Amniotic epithelial cell (primary cell): ENCODE measurements around the gene EHF.

ENCODE experiments used
- DNase-seq: peaks from one replicate; pipeline ENCODE4 v3.0.0-alpha.2; 2010; ENCODE audit warnings: low read depth

Gene EHF

DNA sequence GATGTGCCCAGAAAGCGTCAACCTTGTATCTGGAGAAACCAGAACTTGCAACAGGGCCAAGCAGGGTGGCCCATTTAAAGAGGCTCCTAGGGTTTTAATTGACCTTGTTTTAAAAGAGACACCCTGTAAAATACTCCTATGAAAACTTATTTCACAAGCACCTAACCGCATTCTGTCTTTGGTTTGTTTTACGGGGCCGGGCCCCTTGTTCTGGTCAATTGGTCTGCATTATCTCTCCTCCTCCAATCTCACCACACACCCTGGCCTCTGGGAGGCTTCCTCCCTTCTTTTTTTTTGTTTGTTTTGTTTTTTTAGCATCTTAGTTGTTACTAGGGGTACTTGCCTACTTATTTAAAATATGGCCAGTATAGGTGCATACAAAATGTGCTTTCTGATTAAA lies 4.7 kb downstream of the EHF start:
- peak; percentile 52 for DNase-seq

DNA sequence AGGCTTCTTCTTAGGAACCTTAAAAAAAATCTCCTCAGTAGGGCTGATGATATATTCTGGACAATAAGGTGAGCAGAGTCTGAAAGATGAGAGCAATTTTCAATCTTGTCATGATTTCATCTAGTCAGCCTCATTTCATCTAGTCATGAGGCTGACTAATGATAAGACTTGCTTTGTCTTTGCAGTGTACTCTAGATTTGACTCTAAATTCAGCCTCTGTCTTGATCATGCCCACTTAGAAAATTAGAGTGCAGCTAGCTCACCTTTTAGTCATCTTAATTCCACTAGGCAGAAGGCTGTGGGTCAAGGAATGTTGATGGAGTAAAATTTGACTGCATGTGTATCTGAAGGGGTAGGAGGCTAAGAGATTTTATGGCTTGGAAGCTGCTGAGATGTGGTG lies 5.5 kb downstream of the EHF start:
- no peak for DNase-seq

- DNase-seq = no peak
Measured at GRCh38 chr11:34627197-34627596, 6.3 kb downstream of the EHF start.

DNA sequence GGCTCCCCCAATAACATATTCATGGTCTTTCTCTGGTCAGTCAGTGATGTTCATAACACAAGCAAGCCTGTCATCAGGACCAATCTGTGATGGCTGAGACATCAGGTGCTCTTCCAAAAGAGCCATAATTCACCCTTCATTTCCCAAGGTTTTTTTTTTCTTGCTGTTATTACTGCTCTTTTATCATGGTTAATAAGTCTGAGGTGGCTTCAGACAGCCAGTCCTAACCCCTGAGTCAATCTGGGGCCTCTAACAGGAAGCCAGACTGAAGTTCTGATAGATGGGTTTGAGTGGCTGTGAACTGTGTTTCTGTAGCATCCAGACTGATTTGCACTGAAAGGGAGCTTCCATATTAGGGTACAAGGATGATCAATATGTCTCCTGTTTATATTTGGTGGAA lies 8.8 kb downstream of the EHF start:
- DNase-seq = peak; percentile 67

DNA sequence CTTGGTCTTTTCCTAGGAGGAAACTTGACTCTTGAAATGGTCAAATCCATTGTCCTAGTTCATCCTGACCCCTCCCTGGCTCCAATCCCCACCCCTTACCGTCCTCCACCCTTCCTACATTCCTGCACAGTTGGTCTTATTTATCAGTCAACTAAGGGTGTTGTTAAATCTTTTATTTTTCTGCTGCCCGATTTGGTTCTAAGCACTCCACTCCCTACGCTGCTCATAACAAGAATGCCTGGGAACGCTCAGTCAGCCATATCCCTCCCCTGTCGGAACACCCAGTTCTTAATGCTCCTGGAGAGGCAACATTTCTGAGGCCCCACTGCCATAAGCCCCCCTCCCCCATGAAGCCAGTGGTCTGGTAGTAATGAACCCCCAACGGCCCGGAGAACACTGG lies 9.7 kb downstream of the EHF start:
- no peak for DNase-seq

GRCh38 chr11:34631297-34631696 lies 10.4 kb downstream of the EHF start:
- no peak for DNase-seq

- no peak for DNase-seq
Measured at GRCh38 chr11:34631737-34632104, 10.8 kb downstream of the EHF start.

- DNase-seq = peak; percentile 21
Measured at GRCh38 chr11:34632105-34632791, 11.4 kb downstream of the EHF start.

DNA sequence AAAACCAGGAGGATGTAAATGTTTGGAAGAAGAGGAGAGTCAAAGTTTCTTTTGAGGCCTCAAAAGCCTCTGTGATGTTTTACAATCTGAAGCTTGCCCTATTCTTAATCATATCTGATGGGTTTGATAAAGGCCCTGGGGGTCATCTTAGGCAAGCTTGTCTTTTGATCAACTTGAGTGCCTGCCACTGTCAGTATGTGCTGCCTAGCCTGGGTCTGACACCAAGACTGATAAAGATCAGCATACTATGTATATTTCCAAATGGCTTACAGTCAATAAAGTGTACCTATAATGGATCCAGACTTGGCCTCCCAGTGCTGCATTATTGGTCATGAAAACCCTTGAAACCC lies 12.7 kb downstream of the EHF start:
- DNase-seq = no peak

DNA sequence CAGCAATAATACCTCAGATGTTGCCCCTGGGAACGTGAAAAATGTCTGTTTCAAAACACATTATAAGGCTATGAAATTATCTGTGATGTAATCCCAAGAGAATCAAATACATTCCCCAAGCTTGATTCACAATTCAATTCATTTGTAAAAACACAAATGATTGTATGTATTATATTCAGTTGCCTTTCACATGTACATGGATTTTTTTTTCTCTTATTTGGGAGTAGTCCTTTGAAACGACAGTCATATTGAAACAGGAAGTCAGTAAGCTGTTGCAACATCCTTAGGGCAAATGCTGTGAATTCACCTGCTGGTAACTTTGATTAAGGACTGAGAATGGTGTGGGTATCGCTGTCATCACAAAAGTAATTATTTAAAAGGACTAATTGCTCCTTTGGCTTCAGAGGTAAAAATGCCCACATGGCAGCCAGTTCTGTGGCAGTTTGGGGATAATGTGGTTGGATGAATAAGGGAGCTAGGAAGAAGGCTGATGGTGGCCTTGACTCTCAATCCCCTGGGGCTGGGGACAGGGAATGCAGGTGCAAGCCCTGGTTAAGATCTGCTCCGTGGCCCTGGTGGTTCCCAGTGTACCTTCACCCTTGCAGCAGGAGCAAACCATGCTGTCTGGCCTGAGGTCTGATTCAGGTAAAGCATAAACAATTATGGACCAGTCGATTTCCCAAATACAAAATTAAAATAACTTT lies 13.2 kb downstream of the EHF start:
- peak; percentile 37 for DNase-seq

- DNase-seq = no peak
Measured at GRCh38 chr11:34634694-34635062, 13.8 kb downstream of the EHF start.

DNA sequence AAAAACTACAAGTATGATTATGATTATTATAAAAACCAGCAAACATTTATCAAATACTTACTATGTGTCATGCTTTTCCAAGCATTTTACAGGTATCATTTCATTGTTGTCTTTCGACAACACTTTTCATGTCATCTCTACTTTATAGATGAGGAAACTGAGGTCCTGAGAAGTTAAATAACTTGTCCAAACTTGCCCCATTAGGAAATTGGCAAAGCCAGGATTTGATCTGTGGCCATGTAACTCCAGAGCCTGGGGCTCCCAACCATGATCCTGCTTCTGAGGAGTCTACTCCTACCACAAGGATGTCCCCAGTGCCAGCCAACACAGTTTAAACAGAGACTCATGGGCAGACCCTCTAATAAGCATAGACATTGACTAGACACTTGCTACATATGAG lies 15.2 kb downstream of the EHF start:
- no peak for DNase-seq

- DNase-seq = no peak
Measured at GRCh38 chr11:34637303-34637702, 16.4 kb downstream of the EHF start.

DNA sequence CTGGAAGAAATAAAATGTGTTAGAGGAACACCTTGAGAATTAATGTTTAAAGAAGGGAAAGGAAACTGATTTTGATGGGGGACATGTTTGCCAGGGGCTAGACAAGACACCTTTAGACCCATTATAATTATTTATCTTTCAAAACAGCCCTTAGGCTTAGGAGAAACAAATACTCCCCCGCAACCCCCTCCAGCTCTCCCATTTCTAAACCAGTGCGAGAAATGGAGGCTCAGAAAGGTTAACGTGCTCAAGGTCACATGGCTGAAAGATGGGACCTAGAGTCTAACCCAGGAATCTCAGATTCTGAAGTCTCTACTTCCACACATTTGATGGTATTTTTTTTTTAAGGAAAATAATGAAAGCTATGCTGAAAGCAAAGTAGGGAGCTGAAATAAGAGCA lies 18.0 kb downstream of the EHF start:
- DNase-seq = no peak

GRCh38 chr11:34639545-34639944 lies 18.7 kb downstream of the EHF start:
- DNase-seq = no peak

DNA sequence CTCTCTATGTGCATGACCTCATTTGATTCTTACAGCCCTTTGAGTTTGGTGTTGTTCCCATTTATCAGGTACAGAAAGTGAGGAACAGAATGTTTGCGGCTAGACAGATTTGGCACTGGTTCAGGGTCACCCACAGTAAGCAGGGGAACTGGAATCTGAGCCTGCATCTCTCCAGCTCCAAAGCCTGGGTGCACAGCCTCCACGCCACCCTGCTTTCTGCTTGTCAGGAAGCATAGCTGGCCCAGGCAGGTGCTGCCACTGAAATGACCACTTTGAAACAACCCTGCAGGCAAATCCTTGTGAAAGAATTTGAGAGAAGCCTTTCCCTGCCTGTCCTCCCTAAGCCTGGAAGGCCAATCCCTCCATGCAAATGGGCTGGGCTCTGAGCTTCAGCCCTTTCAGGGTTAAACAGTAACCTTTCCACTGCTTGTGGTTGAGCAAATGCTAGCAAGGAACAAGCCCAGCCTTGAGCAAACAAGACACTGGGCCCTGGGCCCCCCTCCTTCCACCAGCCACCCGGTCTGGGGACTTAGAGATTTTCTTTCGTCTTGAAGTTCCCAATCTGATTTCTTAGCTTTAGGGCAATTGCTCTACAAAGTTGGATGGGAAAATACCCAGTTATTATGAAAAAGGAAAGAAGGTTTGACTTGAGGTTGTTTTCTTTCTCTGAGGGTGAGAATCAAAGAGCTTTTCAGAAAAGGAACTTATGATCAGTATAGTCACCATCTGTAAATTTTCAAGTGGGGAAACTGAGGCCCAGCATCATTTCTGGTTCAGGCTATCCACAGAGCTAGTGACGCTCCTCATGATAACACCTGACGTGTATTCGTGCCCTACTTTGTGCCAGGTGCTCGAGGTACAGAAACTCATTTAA lies 19.4 kb downstream of the EHF start:
- DNase-seq = peak; percentile 36

GRCh38 chr11:34640924-34641275 lies 20.0 kb downstream of the EHF start:
- DNase-seq = no peak

DNA sequence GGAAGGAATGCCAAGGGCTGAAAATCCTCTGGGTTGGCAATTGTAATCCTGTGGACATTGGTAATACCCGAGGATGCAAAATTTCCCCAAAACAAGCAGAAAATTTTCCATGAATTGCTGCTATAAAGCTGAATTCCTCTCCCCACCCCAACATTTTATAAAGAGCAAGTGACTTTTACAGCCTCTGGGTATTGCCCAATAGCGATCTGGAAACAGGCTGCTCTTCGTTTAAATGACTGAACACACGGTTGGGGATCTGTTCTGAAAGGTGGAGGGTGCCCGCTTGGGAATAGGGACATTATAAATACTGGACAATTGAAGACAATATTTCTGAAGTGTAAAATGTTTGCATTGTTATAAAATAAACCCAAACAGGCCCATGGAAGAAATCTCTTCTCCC lies 20.6 kb downstream of the EHF start:
- DNase-seq = peak; percentile 26

DNA sequence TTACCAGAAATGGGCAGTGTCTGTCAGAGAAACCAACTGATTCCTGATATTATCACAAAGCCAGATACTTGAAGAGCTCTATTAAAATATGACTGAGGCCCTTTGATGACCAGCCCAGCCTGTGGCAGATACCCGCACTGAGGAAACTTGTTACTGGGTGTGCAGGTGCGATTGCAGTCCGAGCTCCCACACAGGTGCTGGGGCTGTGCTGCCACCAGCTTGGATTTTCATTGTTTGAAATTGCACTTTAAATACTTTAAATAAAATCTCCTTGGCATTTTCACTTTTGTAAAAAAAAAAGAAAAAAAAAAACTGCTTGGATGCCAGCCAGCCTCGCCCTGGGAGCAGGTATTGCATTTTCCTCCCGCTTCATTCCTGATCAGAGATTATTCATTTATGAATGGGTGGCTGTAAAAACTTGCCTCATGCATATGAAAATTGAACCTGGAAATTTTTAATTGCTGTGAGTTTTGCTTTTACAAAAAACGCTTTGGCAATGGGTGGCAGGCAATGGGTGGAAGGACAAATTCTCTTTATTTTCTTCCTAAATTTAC lies 21.2 kb downstream of the EHF start:
- no peak for DNase-seq

DNA sequence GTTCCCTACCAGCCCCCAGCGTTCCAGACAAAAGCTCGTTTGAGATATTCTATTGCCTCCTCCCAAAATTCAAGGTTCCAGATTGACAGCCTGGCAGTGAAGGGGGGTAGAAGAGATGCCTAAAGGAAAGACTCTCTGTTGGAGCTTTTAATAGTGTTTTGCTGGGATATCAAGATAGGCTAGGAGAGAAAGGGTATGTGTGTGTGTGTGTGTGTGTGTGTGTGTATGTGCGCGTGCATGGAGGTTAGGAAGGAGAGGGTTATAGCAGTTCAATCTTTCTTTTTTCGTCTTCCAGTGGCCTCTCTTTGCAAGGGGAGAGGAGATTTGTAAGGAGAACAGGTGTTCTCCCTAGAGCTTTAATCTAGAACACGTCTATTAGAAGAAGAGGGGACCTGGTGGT lies 22.0 kb downstream of the EHF start:
- DNase-seq = no peak

DNA sequence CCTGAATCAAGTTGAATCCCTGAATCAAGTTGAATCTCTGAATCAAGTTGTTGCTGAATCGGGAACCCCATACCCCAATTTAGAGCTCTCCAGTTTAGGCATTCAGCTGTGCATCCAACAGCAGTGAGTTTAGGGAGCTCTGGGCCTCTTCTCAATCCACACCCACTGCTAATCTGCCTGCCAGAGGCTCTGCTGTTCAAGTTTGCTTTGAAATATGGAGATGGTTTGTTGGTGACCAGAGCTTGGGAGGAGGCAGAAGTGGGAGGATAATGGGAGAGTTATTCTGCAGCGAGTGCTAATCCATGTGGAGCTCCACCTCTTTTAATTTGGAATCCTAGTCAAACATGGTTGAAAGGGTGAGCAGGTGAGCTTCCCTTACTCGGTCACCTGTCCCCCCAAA lies 22.4 kb downstream of the EHF start:
- DNase-seq = no peak

- DNase-seq = no peak
Measured at GRCh38 chr11:34643846-34644245, 23.0 kb downstream of the EHF start.
